22Rv1 (cell line): ENCODE measurements around the gene ODF2.

ENCODE experiments used
- H3K27ac ChIP-seq: fragments of 450-650 bp; 2 replicates; pipeline ENCODE4 v1.5.1; 2017
- ZFX ChIP-seq: fragments of 450-650 bp; IDR thresholded peaks from 2 replicates; pipeline ENCODE4 v1.6.1; 2017; ENCODE audit warnings: antibody characterized with exemption, borderline replicate concordance
- TF ChIP-seq, protein P1 (sequence below): fragments of 450-650 bp; IDR thresholded peaks from 2 replicates; pipeline ENCODE4 v1.5.1; 2017; ENCODE audit warnings: mild to moderate bottlenecking

Gene ODF2

DNA sequence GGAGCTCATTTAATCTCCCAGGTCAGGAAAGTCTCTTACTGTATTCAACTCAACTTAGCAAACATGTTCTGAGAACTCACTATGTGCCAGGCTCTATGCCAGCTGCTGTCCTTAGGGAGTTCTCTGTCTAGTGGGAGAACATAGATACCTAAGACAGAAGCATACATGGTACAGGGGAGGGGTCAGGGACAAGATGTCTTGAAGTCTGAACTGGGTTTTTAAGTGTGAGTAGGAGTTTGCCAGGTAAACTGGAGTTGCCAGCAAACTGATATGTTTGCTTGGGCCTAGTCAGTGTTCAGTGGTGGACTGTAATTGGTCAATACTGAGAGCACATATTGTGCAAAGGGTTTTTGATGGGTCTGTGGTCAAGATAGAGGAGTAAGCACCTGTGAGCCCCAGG, 30.4 kb downstream of the ODF2 start:
- H3K27ac ChIP-seq = no peak overlapping the region
- TF ChIP-seq ZFX = no peak
- TF ChIP-seq, protein P1, sequence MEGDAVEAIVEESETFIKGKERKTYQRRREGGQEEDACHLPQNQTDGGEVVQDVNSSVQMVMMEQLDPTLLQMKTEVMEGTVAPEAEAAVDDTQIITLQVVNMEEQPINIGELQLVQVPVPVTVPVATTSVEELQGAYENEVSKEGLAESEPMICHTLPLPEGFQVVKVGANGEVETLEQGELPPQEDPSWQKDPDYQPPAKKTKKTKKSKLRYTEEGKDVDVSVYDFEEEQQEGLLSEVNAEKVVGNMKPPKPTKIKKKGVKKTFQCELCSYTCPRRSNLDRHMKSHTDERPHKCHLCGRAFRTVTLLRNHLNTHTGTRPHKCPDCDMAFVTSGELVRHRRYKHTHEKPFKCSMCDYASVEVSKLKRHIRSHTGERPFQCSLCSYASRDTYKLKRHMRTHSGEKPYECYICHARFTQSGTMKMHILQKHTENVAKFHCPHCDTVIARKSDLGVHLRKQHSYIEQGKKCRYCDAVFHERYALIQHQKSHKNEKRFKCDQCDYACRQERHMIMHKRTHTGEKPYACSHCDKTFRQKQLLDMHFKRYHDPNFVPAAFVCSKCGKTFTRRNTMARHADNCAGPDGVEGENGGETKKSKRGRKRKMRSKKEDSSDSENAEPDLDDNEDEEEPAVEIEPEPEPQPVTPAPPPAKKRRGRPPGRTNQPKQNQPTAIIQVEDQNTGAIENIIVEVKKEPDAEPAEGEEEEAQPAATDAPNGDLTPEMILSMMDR = no peak

GRCh38 chr9:128493424-128493823, 37.6 kb downstream of the ODF2 start:
- TF ChIP-seq ZFX = no peak
- no peak overlapping the region for H3K27ac ChIP-seq

DNA sequence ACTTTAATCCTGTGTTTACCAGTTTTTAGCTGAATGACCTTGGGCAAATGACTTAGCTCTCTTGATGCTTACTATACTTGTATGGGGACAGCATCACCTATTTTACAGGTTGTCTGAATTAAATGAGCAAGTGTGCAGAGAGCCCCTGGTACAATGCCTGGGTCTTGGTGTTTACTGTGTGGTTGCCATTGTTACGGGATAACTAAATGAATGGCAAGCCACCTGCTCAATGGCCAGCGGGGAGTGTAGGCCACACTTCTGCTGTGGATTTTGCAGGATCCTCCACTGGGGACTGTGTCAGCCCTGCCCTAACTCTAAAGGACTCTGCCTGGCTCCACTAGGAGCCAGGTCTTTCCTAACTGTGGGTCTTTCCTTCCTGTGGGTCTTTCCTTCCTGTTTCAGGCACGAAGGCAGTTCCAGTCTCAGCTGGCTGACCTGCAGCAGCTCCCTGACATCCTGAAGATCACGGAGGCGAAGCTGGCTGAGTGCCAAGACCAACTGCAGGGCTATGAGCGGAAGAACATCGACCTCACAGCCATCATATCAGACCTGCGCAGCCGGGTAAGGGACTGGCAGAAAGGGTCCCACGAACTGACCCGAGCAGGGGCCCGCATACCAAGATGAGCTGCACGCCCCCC, 38.4 kb downstream of the ODF2 start:
- TF ChIP-seq, protein P1 = no peak
- H3K27ac ChIP-seq = no peak overlapping the region

- H3K27ac ChIP-seq = no peak overlapping the region
- TF ChIP-seq ZFX = no peak
- TF ChIP-seq, protein P1 = no peak
Observed at GRCh38 chr9:128494746-128495129, 38.9 kb downstream of the ODF2 start.

DNA sequence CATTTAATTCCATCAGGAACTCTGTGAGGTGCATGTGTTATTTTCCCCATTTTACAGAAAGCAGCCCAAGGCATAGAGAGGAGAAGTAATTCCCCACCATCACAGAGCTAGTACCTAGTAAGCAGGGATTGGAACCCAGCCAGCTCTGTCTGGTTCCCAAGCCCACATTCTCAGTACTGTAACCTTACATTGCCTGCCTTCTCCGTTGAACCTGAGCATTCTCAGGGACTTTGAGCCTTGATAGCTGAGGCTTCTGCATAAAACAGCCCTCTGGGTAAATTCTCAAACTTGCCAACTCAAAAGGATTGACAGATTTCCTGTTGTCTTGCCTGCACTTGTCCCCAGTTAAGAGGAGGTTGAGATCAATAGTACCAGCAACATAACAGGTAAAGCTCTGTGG, 39.5 kb downstream of the ODF2 start:
- TF ChIP-seq ZFX = no peak
- TF ChIP-seq, protein P1 = no peak
- no peak overlapping the region for H3K27ac ChIP-seq

GRCh38 chr9:128495804-128496417, 40.1 kb downstream of the ODF2 start:
- TF ChIP-seq, protein P1 = no peak
- no peak for TF ChIP-seq ZFX
- H3K27ac ChIP-seq = no peak overlapping the region

- no peak overlapping the region for H3K27ac ChIP-seq
- no peak for TF ChIP-seq ZFX
- TF ChIP-seq, protein P1 = no peak
Observed at GRCh38 chr9:128497824-128498610, 42.2 kb downstream of the ODF2 start.
